Measurements from ENCODE around the gene TIMMDC1. TPM values are rescaled to one million over a fixed set of nuclear protein-coding genes. Genes with fewer than 3 reads are reported as not detected.

The TIMMDC1 gene
- total RNA-seq, 4 donors from 2014 or later, result 41.6 to 55.7 (median 46.2) TPM

DNA sequence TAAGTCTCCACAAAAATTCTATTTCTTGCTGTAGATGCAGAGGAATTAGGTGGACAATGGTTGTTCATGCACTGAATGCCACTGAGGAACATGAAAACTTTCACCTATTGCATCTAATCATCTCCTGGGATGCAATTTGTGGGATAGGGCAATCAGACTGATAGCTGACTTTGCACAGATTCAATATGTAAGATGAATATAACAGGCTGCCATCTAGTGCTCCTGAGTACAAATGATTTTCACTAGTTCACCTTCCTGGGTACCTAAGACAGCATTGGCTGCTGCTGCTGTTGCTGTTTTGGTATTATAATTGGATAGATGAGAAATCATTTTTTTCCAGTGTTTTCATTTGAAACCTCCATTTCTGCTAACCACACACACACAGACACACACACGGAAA is 19.7 kb downstream of the TIMMDC1 start:
- Histone ChIP-seq H3K27me3 (no peaks in the 10 kb centered on the region), H3K4me3 (no peak overlapping the region), H3K4me1 (no peaks in the 10 kb centered on the region), H3K36me3 (peaks cover 87% of the 10 kb centered on the region), H3K9me3 (no peaks in the 10 kb centered on the region), H3K27ac (no peak overlapping the region)
- WGBS, result 100% methylated on average over 1 of the region's 1 CpG
- no peak for DNase-seq (ENCODE audit: low spot score in 2 of 2)
- TF ChIP-seq CTCF (IDR thresholded peaks at IDR 0.05) (no peak), POLR2A (IDR thresholded peaks at IDR 0.05) (no peak), POLR2AphosphoS5 (IDR thresholded peaks at IDR 0.05) (no peak), EP300 (IDR thresholded peaks at IDR 0.05) (no peak)

DNA sequence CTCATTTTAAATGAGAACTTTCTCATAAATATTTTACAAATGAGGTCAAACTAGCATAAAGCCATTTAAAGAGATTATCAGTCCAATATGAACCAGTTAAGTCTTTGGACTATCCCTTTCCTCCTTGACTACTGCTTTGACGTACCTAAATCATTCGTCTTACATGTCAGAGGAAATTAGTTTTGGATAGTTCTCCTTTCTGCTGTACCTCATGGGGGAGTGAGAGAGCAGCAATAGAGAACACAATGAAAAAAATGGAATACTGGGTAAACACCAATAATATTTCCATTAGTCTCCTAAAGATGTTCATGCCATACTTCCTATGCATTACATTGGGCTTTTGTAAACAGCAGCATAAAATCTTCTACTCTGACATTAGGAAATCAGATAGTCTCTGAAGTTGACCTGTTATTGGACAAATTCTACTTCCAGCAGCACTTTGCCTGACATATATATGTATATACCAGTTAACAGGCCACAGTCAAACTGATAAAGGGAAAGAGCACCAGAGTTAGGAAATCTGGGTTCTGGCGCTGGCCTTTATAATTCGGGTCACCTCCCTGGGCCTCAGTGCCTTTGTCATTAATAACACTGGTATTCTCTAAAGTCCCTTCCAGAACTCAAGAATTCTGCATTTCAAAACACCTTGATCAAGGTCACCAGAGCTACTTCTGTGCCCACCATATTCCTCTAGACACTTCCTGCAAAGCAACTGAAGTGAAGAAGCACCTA is 26.8 kb downstream of the TIMMDC1 start:
- DNase-seq (ENCODE audit: low spot score in 2 of 2), result no peak
- Histone ChIP-seq H3K4me1 (no peaks in the 10 kb centered on the region), H3K4me3 (no peak overlapping the region), H3K27me3 (no peaks in the 10 kb centered on the region), H3K36me3 (peaks cover 42% of the 10 kb centered on the region), H3K9me3 (no peaks in the 10 kb centered on the region), H3K27ac (no peak overlapping the region)
- WGBS, result 80% methylated on average over 4 of the region's 4 CpGs
- TF ChIP-seq CTCF (IDR thresholded peaks at IDR 0.05) (no peak), POLR2AphosphoS5 (IDR thresholded peaks at IDR 0.05) (no peak), POLR2A (IDR thresholded peaks at IDR 0.05) (no peak), EP300 (IDR thresholded peaks at IDR 0.05) (no peak)

DNA sequence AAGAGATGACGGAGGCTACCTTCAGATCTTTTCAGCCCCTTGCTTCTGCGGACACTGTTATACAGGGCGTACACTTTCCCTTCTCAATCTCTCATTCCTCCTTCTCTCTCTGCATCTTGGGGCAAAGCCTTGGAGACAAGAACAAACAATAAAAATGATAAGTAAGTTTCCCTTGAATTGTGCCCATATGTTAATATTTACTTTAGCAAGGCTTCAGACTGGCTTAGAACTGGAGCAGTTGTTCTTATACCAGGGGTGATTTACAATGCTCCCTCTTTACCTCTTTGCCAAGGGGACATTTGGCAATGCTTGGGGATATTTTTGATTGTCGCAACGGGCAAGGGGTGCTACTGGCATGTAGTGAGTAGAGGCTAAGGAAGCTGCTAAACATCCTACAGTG is 29.4 kb downstream of the TIMMDC1 start:
- H3K9me3 ChIP-seq, result no peaks in the 10 kb centered on the region
- no peak for TF ChIP-seq CTCF (IDR thresholded peaks at IDR 0.05)
- TF ChIP-seq POLR2A (IDR thresholded peaks at IDR 0.05), result no peak
- TF ChIP-seq POLR2AphosphoS5 (IDR thresholded peaks at IDR 0.05), result no peak
- no peak for TF ChIP-seq EP300 (IDR thresholded peaks at IDR 0.05)
- DNase-seq (ENCODE audit: low spot score in 2 of 2), result no peak
- no peaks in the 10 kb centered on the region for H3K4me1 ChIP-seq
- WGBS, result 89% methylated on average over 5 of the region's 5 CpGs
- H3K27ac ChIP-seq, result no peak overlapping the region
- no peaks in the 10 kb centered on the region for H3K27me3 ChIP-seq
- H3K36me3 ChIP-seq, result peaks cover 25% of the 10 kb centered on the region
- no peak overlapping the region for H3K4me3 ChIP-seq

DNA sequence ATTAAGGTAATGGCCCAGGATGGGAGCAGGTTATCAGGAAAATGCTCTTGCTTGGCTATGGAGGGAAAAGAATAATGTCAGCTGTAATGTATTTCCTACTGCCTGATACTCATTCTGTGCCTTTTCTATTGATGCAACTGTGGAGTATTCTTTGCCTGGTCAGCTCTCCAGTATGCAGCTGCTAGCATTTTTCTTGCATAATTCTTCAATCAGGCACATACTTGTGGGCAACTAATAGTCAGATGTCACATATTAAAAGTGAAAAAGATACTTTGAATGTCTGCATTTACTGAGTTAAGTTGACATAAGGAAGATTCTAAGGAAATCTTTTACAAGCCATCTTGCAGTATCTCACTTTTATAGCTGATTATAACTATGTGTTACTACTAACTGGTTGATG is 31.5 kb downstream of the TIMMDC1 start:
- peaks cover 7% of the 10 kb centered on the region for H3K36me3 ChIP-seq
- no peak overlapping the region for H3K4me3 ChIP-seq
- DNase-seq (ENCODE audit: low spot score in 2 of 2), result no peak
- no peak for TF ChIP-seq POLR2A (IDR thresholded peaks at IDR 0.05)
- no peaks in the 10 kb centered on the region for H3K4me1 ChIP-seq
- H3K27me3 ChIP-seq, result no peaks in the 10 kb centered on the region
- H3K27ac ChIP-seq, result no peak overlapping the region
- no peaks in the 10 kb centered on the region for H3K9me3 ChIP-seq

DNA sequence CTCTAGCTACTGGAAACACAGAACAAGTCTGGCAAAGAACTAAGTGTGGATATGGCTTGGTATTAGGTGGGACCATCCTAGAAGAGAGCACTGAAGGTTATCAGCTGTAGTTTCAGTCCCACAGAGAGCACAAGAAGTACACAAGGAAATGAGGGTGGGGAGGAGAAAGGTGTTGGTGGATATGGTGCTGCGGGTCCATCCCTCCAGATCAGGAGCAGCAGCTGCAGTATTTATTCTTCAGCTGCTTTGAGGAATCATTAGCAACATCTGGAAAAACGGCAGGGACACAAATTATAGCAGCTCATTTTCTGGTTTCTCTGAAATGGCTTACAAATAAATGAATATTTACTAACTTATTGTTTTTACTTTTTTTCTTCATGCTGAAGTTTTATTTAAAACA is 32.1 kb downstream of the TIMMDC1 start:
- 52% methylated on average over 2 of the region's 2 CpGs for WGBS
- no peak for DNase-seq (ENCODE audit: low spot score in 2 of 2)
- no peaks in the 10 kb centered on the region for H3K4me1 ChIP-seq
- no peak overlapping the region for H3K4me3 ChIP-seq
- peaks cover 1% of the 10 kb centered on the region for H3K36me3 ChIP-seq
- H3K27me3 ChIP-seq, result no peaks in the 10 kb centered on the region
- H3K27ac ChIP-seq, result no peak overlapping the region
- TF ChIP-seq POLR2AphosphoS5 (IDR thresholded peaks at IDR 0.05) (no peak), EP300 (IDR thresholded peaks at IDR 0.05) (no peak), POLR2A (IDR thresholded peaks at IDR 0.05) (no peak), CTCF (IDR thresholded peaks at IDR 0.05) (no peak)
- no peaks in the 10 kb centered on the region for H3K9me3 ChIP-seq

- Histone ChIP-seq H3K9me3 (no peaks in the 10 kb centered on the region), H3K27ac (no peak overlapping the region), H3K27me3 (no peaks in the 10 kb centered on the region), H3K36me3 (no peaks in the 10 kb centered on the region), H3K4me3 (no peak overlapping the region), H3K4me1 (no peaks in the 10 kb centered on the region)
- TF ChIP-seq EP300 (IDR thresholded peaks at IDR 0.05) (no peak), POLR2A (IDR thresholded peaks at IDR 0.05) (no peak), CTCF (IDR thresholded peaks at IDR 0.05) (no peak), POLR2AphosphoS5 (IDR thresholded peaks at IDR 0.05) (no peak)
- DNase-seq (ENCODE audit: low spot score in 2 of 2), result no peak
- 79% methylated on average over 4 of the region's 4 CpGs for WGBS
Measured at GRCh38 chr3:119531151-119531550, 32.8 kb downstream of the TIMMDC1 start.
